HG03280 (cell line): ENCODE data around the gene ESYT2.
"Not testable (repeated sequence)": the region's sequence is repeated elsewhere in the genome, so short reads cannot be mapped to it uniquely, and the experiment has no call there.

Experiments used
- ATAC-seq: cut with Tn5 transposase; IDR thresholded peaks from one replicate; pipeline ENCODE4 v1.9.1; 2021; ENCODE audit warnings: mild to moderate bottlenecking, moderate library complexity; ENCODE audit not compliant: unreplicated experiment

ESYT2 gene

GRCh38 chr7:158728911-158729645 lies 100.2 kb downstream of the ESYT2 start:
- ATAC-seq = no peak

- ATAC-seq = no peak
Observed at GRCh38 chr7:158727690-158728089, 101.6 kb downstream of the ESYT2 start.

GRCh38 chr7:158726277-158726807 lies 103.0 kb downstream of the ESYT2 start:
- ATAC-seq = no peak

GRCh38 chr7:158725506-158725800 lies 103.9 kb downstream of the ESYT2 start:
- no peak for ATAC-seq

GRCh38 chr7:158724658-158725505 lies 104.4 kb downstream of the ESYT2 start:
- ATAC-seq = no peak

- ATAC-seq = no peak
Observed at GRCh38 chr7:158723714-158724385, 105.5 kb downstream of the ESYT2 start.

GRCh38 chr7:158723266-158723665 lies 106.0 kb downstream of the ESYT2 start:
- no peak for ATAC-seq

- ATAC-seq = no peak
Observed at GRCh38 chr7:158722574-158723237, 106.6 kb downstream of the ESYT2 start.

- ATAC-seq = no peak
Observed at GRCh38 chr7:158720112-158720511, 109.2 kb downstream of the ESYT2 start.

- no peak for ATAC-seq
Observed at GRCh38 chr7:158716802-158717201, 112.5 kb downstream of the ESYT2 start.

GRCh38 chr7:158710651-158711102 lies 118.6 kb downstream of the ESYT2 start:
- no peak for ATAC-seq

GRCh38 chr7:158707610-158708009 lies 121.7 kb downstream of the ESYT2 start:
- ATAC-seq = no peak

GRCh38 chr7:158706710-158707590 lies 122.4 kb downstream of the ESYT2 start:
- ATAC-seq = no peak

- ATAC-seq = no peak
Observed at GRCh38 chr7:158706273-158706704, 123.0 kb downstream of the ESYT2 start.

- no peak for ATAC-seq
Observed at GRCh38 chr7:158705234-158705850, 124.0 kb downstream of the ESYT2 start.

GRCh38 chr7:158704524-158705233 lies 124.6 kb downstream of the ESYT2 start, which contains the start of gene NCAPG2:
Gene NCAPG2 (minus strand): TSS chr7:158704804. CDS start chr7:158701899, 2,905 bp downstream.
- peak; percentile 98 for ATAC-seq

- ATAC-seq = not testable (repeated sequence)
Observed at GRCh38 chr7:158703679-158704523, 125.4 kb downstream of the ESYT2 start.

GRCh38 chr7:158702944-158703343 lies 126.4 kb downstream of the ESYT2 start:
- ATAC-seq = no peak
